GM13976 (cell line): ENCODE results near the gene TLCD3A.

Source experiments
- DNase-seq: peaks from one replicate; pipeline ENCODE4 v3.0.0; 2012; ENCODE audit warnings: low spot score
- in situ Hi-C: fragments of 300-500 bp; cut with MboI; formaldehyde crosslinking; loops from one replicate; pipeline ENCODE4 v1.12.0; 2022; ENCODE audit warnings: low sequenced_read_pairs, mixed read lengths, inconsistent platforms; ENCODE audit not compliant: unreplicated experiment
- TF ChIP-seq, protein P1 (sequence below): IDR thresholded peaks from 2 replicates; pipeline ENCODE4 v1.5.1; 2012; ENCODE audit warnings: borderline replicate concordance, mild to moderate bottlenecking; ENCODE audit not compliant: insufficient read depth; ENCODE audit errors: extremely low read depth, missing control alignments, control extremely low read depth

The TLCD3A gene

GRCh38 chr17:732067-732901 is at the start of gene TLCD3A:
Gene TLCD3A (plus strand): TSS chr17:732596. CDS start chr17:732648, 52 bp downstream.
- peak; percentile 88 for DNase-seq
- in situ Hi-C loops: no loop called here
- TF ChIP-seq, protein P1, sequence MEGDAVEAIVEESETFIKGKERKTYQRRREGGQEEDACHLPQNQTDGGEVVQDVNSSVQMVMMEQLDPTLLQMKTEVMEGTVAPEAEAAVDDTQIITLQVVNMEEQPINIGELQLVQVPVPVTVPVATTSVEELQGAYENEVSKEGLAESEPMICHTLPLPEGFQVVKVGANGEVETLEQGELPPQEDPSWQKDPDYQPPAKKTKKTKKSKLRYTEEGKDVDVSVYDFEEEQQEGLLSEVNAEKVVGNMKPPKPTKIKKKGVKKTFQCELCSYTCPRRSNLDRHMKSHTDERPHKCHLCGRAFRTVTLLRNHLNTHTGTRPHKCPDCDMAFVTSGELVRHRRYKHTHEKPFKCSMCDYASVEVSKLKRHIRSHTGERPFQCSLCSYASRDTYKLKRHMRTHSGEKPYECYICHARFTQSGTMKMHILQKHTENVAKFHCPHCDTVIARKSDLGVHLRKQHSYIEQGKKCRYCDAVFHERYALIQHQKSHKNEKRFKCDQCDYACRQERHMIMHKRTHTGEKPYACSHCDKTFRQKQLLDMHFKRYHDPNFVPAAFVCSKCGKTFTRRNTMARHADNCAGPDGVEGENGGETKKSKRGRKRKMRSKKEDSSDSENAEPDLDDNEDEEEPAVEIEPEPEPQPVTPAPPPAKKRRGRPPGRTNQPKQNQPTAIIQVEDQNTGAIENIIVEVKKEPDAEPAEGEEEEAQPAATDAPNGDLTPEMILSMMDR: no peak

- in situ Hi-C loops: no loop called here
- TF ChIP-seq, protein P1: no peak
- no peak for DNase-seq
These were observed 49.4 kb upstream of the TLCD3A start for GRCh38 chr17:683040-683439.

- in situ Hi-C loops: no loop called here
- no peak for DNase-seq
These were observed 48.7 kb upstream of the TLCD3A start for GRCh38 chr17:683499-684254.

GRCh38 chr17:685006-685405 is 47.4 kb upstream of the TLCD3A start:
- no peak for DNase-seq
- TF ChIP-seq, protein P1: no peak
- in situ Hi-C loops: no loop called here

More at GRCh38 chr17:683499-684254, 48.7 kb upstream of the TLCD3A start:
- TF ChIP-seq, protein P1: no peak

DNA sequence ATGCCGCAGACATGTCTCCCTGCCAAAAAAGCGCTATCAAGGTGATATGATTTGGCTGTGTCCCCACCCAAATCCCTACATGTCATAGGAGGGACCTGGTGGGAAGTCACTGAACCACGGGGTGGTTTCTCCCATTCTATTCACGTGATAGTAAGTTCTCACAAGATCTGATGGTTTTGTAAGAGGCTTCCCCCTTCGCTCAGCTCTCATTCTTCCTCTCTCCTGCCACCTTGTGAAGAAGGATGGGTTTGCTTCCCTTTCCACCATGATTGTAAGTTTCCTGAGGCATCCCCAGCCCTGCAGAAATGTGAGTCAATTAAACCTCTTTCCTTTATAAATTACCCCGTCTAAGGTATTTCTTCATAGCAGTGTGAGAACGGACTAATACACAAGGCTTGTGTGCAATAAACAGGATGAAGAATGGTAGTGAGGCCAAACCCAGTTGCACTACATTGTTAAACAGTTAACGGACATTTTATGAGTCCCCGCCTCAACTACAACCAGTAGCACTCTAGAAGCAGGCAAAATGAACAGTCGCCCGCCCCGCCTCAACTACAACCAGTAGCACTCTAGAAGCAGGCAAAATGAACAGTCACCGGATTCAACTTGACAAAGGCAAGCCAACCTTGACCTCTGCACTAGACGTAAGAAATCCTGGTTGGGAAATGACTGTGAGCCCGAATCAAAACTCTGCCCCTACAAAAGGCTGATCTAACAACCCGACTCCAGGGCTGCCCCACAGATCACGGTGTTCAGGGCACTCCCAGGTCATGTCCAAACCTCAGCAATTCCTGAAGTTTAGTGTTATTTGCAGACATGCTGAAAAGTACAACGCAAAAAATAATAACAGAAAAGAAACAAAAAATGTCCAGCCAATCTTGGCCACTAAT is 44.1 kb upstream of the TLCD3A start:
- TF ChIP-seq, protein P1: no peak
- DNase-seq: no peak
- in situ Hi-C loops: no loop called here
